Glutamatergic neuron (in vitro differentiated cells): Measurements from ENCODE around the gene AGRN. TPM values are rescaled to one million over a fixed set of nuclear protein-coding genes. Genes with fewer than 3 reads are reported as not detected.
"Not testable (repeated sequence)": the region's sequence is repeated elsewhere in the genome, so short reads cannot be mapped to it uniquely, and the experiment has no call there.

Experiments used
- DNase-seq: peaks from one replicate; pipeline ENCODE4 v3.0.0; 2022
- H3K27ac Mint-ChIP-seq: one replicate; pipeline ENCODE4 v1.8.0; 2020; ENCODE audit warnings: mild to moderate bottlenecking, mixed read lengths, inconsistent platforms; ENCODE audit not compliant: unreplicated experiment
- H3K27me3 Mint-ChIP-seq: one replicate; pipeline ENCODE4 v1.8.0; 2020; ENCODE audit warnings: mild to moderate bottlenecking, moderate library complexity, mixed read lengths, inconsistent platforms; ENCODE audit not compliant: unreplicated experiment
- H3K36me3 Mint-ChIP-seq: one replicate; pipeline ENCODE4 v1.8.0; 2020; ENCODE audit warnings: mild to moderate bottlenecking, mixed read lengths, inconsistent platforms; ENCODE audit not compliant: unreplicated experiment
- H3K4me1 Mint-ChIP-seq: one replicate; pipeline ENCODE4 v1.8.0; 2020; ENCODE audit warnings: mild to moderate bottlenecking, low read depth, mixed read lengths, inconsistent platforms; ENCODE audit not compliant: unreplicated experiment
- H3K4me3 Mint-ChIP-seq: one replicate; pipeline ENCODE4 v1.8.0; 2020; ENCODE audit warnings: mild to moderate bottlenecking, mixed read lengths, inconsistent platforms; ENCODE audit not compliant: unreplicated experiment
- H3K9me3 Mint-ChIP-seq: one replicate; pipeline ENCODE4 v1.8.0; 2020; ENCODE audit warnings: mild to moderate bottlenecking, moderate library complexity, mixed read lengths, inconsistent platforms; ENCODE audit not compliant: unreplicated experiment
- total RNA-seq: library from RNA; stranded (reverse); fragmentation: NEBNext Ultra II Directional; extraction: Animal tissue kit (Norgen Biotek cat#: 25700); gene quantifications from one replicate; pipeline ENCODE4 v1.2.1, GENCODE V29; 2021; ENCODE audit not compliant: unreplicated experiment
- TF ChIP-seq, protein P1 (sequence below): fragments of 200-600 bp; sonication (generic); IDR thresholded peaks from one replicate; pipeline ENCODE4 v1.5.0; 2021; ENCODE audit not compliant: partially characterized antibody, unreplicated experiment

The AGRN gene
- total RNA-seq, 1 donor from 2014 or later = 914 TPM

DNA sequence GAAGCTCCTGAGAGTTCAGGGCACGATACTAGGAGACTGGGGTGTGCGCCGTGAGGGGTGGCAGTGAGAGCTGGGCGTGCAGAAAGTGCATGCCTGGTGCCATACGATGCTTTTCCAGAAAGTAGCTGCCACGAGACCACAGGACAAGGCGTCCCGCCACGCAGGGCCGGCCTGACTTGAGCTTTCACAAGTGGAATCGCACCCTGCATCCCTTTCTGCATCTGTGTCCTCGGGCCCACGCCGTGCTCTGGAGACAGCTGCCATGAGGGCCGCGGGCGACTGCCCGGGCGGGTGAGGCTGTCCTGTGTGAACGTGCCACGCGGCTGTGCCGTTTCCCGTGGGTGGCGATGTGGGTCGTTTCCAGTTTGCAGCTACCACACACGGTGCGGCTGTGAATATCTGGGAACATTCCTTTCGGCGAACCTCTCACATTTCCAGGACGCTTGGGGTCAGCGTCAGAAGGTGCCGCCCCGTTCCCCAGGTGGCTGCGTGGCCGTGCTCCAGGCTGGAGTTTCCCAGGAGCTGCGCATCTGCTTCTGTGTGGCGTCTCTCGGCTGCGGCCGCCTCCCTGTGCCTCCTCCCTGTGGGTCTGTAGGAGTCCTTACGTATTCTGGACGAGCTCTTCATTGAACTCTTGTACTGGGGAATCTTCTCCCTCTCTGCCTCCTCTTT is 37.0 kb upstream of the AGRN start:
- peaks cover 2% of the 10 kb centered on the region for H3K36me3 Mint-ChIP-seq
- no peak for DNase-seq
- peaks cover 3% of the 10 kb centered on the region for H3K9me3 Mint-ChIP-seq
- H3K27ac Mint-ChIP-seq = no peak overlapping the region
- no peak overlapping the region for H3K4me3 Mint-ChIP-seq
- TF ChIP-seq, protein P1, sequence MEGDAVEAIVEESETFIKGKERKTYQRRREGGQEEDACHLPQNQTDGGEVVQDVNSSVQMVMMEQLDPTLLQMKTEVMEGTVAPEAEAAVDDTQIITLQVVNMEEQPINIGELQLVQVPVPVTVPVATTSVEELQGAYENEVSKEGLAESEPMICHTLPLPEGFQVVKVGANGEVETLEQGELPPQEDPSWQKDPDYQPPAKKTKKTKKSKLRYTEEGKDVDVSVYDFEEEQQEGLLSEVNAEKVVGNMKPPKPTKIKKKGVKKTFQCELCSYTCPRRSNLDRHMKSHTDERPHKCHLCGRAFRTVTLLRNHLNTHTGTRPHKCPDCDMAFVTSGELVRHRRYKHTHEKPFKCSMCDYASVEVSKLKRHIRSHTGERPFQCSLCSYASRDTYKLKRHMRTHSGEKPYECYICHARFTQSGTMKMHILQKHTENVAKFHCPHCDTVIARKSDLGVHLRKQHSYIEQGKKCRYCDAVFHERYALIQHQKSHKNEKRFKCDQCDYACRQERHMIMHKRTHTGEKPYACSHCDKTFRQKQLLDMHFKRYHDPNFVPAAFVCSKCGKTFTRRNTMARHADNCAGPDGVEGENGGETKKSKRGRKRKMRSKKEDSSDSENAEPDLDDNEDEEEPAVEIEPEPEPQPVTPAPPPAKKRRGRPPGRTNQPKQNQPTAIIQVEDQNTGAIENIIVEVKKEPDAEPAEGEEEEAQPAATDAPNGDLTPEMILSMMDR = no peak
- peaks cover 3% of the 10 kb centered on the region for H3K4me1 Mint-ChIP-seq
- H3K27me3 Mint-ChIP-seq = peaks cover 5% of the 10 kb centered on the region

DNA sequence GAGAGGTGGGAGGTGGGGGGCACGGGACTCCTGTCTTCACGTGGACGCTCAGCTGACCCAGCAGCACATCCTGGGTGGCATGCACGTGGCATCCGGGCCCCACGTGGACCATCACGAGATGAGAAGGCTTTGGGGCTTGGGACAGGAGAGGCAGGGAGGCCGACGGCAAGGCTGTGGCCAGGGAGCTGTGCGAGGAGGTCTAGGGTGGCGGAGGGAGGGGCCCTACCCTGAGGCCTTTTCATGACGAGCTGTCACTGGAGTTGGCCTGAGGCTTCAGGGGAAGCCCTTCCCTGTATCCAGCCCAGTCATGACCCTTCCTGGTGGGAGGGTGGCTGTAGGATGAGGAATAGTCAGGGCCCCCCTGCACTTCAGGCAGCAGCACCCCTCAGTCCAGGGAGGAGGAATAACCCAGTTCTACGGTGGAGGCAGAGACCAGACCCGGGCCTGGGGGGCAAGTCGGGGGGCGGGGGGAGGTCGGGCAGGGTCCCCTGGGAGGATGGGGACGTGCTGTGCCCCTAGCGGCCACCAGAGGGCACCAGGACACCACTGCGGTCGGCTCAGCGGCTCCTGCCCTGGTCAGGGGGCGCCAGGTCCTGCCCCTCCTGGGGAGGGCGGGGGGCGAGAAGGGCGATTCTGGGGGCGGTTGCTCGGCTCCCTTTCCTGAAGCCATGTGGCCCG is 36.0 kb upstream of the AGRN start:
- peaks cover 11% of the 10 kb centered on the region for H3K36me3 Mint-ChIP-seq
- peak; percentile 75 for DNase-seq
- peaks cover 3% of the 10 kb centered on the region for H3K4me1 Mint-ChIP-seq
- peaks cover 4% of the 10 kb centered on the region for H3K27me3 Mint-ChIP-seq
- TF ChIP-seq, protein P1 = peak; percentile 93
- peak overlapping the region; percentile 46 for H3K4me3 Mint-ChIP-seq
- H3K27ac Mint-ChIP-seq = no peak overlapping the region
- peaks cover 9% of the 10 kb centered on the region for H3K9me3 Mint-ChIP-seq

DNA sequence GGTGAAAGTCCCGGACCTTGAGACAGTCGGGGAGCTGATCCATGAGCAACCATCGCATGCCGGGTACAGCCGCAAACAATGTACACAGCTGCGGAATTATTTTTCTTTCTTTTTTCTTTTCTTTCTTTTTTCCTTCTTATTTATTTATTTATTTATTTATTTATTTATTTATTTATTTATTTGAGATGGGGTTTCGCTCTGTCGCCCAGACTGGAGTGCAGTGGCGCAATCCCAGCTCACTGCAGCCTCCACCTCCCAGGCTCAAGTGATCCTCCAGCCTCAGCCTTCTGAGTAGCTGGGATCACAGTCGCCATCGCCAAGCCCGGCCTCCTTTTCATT is 35.5 kb upstream of the AGRN start:
- TF ChIP-seq, protein P1 = peak; percentile 33
- Mint-ChIP-seq H3K4me1 (peaks cover 3% of the 10 kb centered on the region), H3K27ac (no peak overlapping the region), H3K36me3 (peaks cover 14% of the 10 kb centered on the region), H3K9me3 (peaks cover 11% of the 10 kb centered on the region), H3K27me3 (peaks cover 4% of the 10 kb centered on the region), H3K4me3 (no peak overlapping the region)
- no peak for DNase-seq

DNA sequence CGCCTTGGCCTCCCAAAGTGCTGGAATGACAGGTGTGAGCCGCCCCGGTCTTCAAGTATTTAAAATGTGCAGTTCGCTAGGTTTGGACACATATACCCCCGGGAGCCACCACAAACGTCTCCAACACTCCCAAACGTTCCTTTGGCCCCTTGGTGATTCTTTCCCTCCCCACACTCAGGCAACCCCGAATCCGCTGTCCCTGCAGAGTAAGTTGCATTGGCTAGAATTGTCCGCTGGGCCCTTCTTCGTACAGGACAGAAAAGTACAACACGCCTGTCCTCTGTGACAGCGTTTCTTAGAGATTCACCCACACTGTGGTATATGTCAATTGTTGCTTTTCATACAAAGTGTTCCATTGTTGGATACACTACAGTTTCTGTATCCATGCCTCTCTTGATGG is 34.8 kb upstream of the AGRN start:
- Mint-ChIP-seq H3K9me3 (peaks cover 14% of the 10 kb centered on the region), H3K27me3 (peaks cover 2% of the 10 kb centered on the region)

DNA sequence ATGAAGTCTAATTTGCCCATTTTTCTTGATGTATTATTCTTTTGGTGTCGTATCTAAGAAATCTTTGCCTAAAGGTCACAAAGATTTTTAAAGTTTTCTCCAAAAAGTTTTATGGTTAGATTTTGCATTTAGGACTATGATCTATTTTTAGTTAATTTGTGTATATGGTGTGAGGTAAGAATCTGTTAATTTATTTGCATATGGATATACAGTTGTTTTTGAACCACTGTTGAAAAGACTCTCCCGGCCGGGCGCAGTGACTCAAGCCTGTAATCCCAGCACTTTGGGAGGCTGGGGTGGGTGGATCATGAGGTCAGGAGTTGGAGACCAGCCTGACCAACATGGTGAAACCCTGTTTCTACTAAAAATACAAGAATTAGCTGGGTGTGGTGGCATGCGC is 31.9 kb upstream of the AGRN start:
- DNase-seq, H3K4me3 Mint-ChIP-seq, H3K4me1 Mint-ChIP-seq, H3K27ac Mint-ChIP-seq, H3K27me3 Mint-ChIP-seq: not testable (repeated sequence)
- Mint-ChIP-seq H3K36me3 (peaks cover 36% of the 10 kb centered on the region), H3K9me3 (peaks cover 21% of the 10 kb centered on the region)

More for the DNA sequence above, 34.8 kb upstream of the AGRN start:
- H3K36me3 Mint-ChIP-seq = peaks cover 18% of the 10 kb centered on the region
- no peak overlapping the region for H3K27ac Mint-ChIP-seq
- peaks cover 3% of the 10 kb centered on the region for H3K4me1 Mint-ChIP-seq
- DNase-seq = no peak
- TF ChIP-seq, protein P1 = no peak
- no peak overlapping the region for H3K4me3 Mint-ChIP-seq

DNA sequence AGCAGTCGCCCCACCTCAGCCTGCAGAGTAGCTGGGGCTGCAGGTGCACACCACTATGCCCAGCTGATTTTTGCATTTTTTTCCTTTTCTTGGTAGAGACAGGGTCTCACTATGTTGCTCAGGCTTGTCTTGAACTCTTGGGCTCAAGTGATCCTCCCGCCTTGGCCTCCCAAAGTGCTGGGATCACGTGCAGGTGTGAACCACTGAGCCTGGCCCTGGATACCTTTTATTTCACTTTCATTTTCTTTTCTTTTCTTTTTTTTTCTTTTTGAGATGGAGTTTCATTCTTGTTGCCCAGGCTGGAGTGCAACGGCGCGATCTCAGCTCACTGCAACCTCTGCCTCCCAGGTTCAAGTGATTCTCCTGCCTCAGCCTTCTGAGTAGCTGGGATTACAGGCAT is 28.6 kb upstream of the AGRN start:
- H3K36me3 Mint-ChIP-seq = peaks cover 36% of the 10 kb centered on the region
- H3K27ac Mint-ChIP-seq, H3K27me3 Mint-ChIP-seq, DNase-seq, H3K4me3 Mint-ChIP-seq, H3K4me1 Mint-ChIP-seq: not testable (repeated sequence)
- H3K9me3 Mint-ChIP-seq = peaks cover 30% of the 10 kb centered on the region
